ENCODE data around the gene PRR22. TPM values are rescaled to one million over a fixed set of nuclear protein-coding genes. Genes with fewer than 3 reads are reported as not detected.
A peak's percentile ranks its signal among the peaks of the same experiment; 100 is the strongest.

PRR22 gene
- total RNA-seq, 1 experiment from 2014 or later = 13.5 TPM

DNA sequence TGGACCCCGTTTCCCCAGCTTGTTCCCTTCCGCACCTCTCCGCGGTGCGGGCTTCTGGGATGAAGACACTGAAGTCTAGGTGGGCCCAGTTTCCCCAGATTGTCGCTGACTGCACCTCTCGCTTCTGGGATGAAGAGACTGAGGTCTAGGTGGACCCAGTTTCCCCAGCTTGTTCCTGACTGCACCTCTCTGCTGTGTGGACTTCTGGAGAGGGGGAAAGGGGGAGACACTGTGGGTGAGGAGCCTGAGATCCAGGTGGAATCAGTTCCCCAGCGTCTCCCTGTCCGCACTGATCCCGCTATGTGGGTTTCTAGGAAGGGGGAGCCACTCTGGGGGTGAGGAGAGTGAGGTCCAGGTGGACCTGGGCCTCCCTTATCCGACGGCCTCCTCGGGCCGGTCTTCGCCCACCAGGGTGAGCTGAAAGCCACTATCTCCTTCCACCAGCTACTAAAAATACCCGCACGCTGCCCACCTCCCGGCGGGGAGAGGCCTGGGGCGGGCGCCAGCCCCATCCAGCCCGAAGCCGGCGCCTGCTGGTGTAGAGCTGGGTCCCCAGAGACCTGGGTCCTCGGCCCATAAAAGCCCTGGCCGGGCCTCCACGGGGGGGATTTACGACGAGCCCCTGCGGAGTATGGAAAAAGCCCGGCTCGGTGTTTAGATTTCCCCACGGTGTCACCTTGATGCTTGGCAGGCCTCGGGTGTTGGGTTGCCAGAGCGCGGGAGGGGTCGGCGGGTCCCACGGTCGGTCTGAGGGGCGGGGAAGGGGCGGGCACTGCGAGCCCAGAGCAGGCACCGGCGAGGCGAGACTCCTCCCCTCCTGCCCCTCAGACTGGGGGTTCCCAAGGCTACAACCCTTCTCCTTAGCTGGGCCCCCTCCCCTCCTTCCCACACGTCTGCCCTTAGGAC is 44.4 kb upstream of the PRR22 start:
- peak overlapping the region; percentile 96 for H3K9ac ChIP-seq (ENCODE audit: low read length)
- TSS peak; percentile 98 for BruUV-seq (replicated peaks)
- TF ChIP-seq POLR2AphosphoS5 (IDR thresholded peaks at IDR 0.05; ENCODE audit: low read depth, low read length) (0 out of 2 replicates have a peak, but pooled peaks have one; percentile 13), TCF7L2 (IDR thresholded peaks at IDR 0.05; ENCODE audit: borderline replicate concordance, extremely low read depth, insufficient read depth, insufficient read length) (peak; percentile 18), CEBPB (IDR thresholded peaks at IDR 0.05; ENCODE audit: low read depth) (no peak)
- H3K79me2 ChIP-seq (ENCODE audit: insufficient read depth, low read length) = no peaks in the 10 kb centered on the region
- H3K27ac ChIP-seq (ENCODE audit: low read depth, low read length) = peak overlapping the region; percentile 92
- no peaks in the 10 kb centered on the region for H3K36me3 ChIP-seq (ENCODE audit: control insufficient read depth in 1 of 2, insufficient read depth in 2 of 2, low read length in 2 of 2)
- ATAC-seq = no peak
- intact Hi-C loops (cut with micrococcal nuclease) = loop anchor here (2.0 kb wide), 1 partner anchor 64 kb away; no protein-coding TSS in a partner anchor
- CTCF ChIA-PET = interaction anchor here (0.7 to 3.6 kb wide), 3 partner anchors 25 to 139 kb away, joined by 4 to 49 read pairs (median 7); partner anchors contain the start of genes NDUFA11, NRTN and VMAC
- POLR2A ChIA-PET = interaction anchor here (1.1 to 2.9 kb wide), 20 partner anchors 8 to 544 kb away, joined by 3 to 34 read pairs (median 6); partner anchors contain the start of genes ALKBH7, CATSPERD, DUS3L and FUT3
- H3K4me2 ChIP-seq (ENCODE audit: low read length) = peak overlapping the region; percentile 96
- RAD21 ChIA-PET (ENCODE audit: low non-redundant PET in 1 of 2, low total read pairs in 2 of 2, uncharacterized antibody in 2 of 2, unreplicated experiment in 2 of 2) = interaction anchor here in 1 of 2 experiments (0.6 to 1.3 kb wide), 2 partner anchors 25 to 52 kb away, joined by 4 to 6 read pairs; no protein-coding TSS in a partner anchor
- H3K4me3 ChIP-seq (replicated peaks in 1 of 2; ENCODE audit: low read depth in 1 of 2, low read length in 2 of 2) = peak overlapping the region; percentile 83 to 97
- no peak for DNase-seq (ENCODE audit: low read depth, low spot score)
- no peak overlapping the region for H2AFZ ChIP-seq (ENCODE audit: low read depth, low read length, poor library complexity, severe bottlenecking)
- H4K20me1 ChIP-seq (ENCODE audit: insufficient read depth) = no peaks in the 10 kb centered on the region
- no peaks in the 10 kb centered on the region for H3K9me2 ChIP-seq (ENCODE audit: insufficient read depth)
- peaks cover 15 to 35% of the 10 kb centered on the region in 2 experiments for H3K4me1 ChIP-seq (ENCODE audit: control insufficient read depth in 1 of 2, insufficient read depth in 2 of 2, low read length in 2 of 2)
- H3K27me3 ChIP-seq (ENCODE audit: insufficient read depth, low read length) = no peaks in the 10 kb centered on the region
- no peaks in the 10 kb centered on the region for H3K9me3 ChIP-seq (ENCODE audit: control insufficient read depth in 1 of 2, insufficient read depth in 1 of 2, low read depth in 1 of 2, low read length in 2 of 2)

DNA sequence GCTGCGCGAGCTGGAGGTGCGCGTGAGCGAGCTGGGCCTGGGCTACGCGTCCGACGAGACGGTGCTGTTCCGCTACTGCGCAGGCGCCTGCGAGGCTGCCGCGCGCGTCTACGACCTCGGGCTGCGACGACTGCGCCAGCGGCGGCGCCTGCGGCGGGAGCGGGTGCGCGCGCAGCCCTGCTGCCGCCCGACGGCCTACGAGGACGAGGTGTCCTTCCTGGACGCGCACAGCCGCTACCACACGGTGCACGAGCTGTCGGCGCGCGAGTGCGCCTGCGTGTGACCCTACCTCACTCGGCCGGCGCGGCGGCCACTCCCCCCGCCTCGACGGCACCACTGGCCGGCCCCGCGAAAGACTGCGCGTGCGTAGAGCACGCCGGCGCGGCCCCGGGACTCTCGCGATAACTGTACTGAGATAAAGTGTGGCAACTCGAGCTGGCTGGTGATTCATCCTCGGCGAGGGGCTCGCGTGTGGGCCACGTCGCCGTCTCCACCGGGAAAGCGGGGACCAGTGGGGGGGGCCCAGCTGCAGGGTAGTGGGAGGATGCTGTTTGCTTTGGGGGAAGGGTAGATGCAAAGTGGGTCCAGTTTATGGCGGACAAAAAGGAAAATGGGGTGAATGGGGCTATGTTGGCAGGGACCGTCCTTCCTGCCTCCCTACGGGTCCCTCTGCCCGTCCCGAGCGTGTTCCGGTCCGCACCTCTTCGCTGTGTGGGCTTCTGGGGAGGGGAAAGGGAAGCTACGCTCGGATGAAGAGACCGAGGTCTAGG is 43.5 kb upstream of the PRR22 start:
- Histone ChIP-seq H3K4me1 (ENCODE audit: control insufficient read depth in 1 of 2, insufficient read depth in 2 of 2, low read length in 2 of 2) (peaks cover 15 to 38% of the 10 kb centered on the region in 2 experiments), H3K27ac (ENCODE audit: low read depth, low read length) (peak overlapping the region; percentile 92), H4K20me1 (ENCODE audit: insufficient read depth) (no peaks in the 10 kb centered on the region), H3K4me3 (replicated peaks in 1 of 2; ENCODE audit: low read depth in 1 of 2, low read length in 2 of 2) (peak overlapping the region; percentile 83 to 97), H3K4me2 (ENCODE audit: low read length) (peak overlapping the region; percentile 96), H3K9me2 (ENCODE audit: insufficient read depth) (no peaks in the 10 kb centered on the region), H3K27me3 (ENCODE audit: insufficient read depth, low read length) (no peaks in the 10 kb centered on the region), H3K79me2 (ENCODE audit: insufficient read depth, low read length) (no peaks in the 10 kb centered on the region), H3K9ac (ENCODE audit: low read length) (peak overlapping the region; percentile 96), H2AFZ (ENCODE audit: low read depth, low read length, poor library complexity, severe bottlenecking) (no peak overlapping the region), H3K36me3 (ENCODE audit: control insufficient read depth in 1 of 2, insufficient read depth in 2 of 2, low read length in 2 of 2) (no peaks in the 10 kb centered on the region), H3K9me3 (ENCODE audit: control insufficient read depth in 1 of 2, insufficient read depth in 1 of 2, low read depth in 1 of 2, low read length in 2 of 2) (no peaks in the 10 kb centered on the region)
- ATAC-seq (peak; percentile 83), DNase-seq (ENCODE audit: low read depth, low spot score) (peak; percentile 88)
- POLR2A ChIA-PET = interaction anchor here (0.5 to 2.9 kb wide), 33 partner anchors 9 to 936 kb away, joined by 3 to 34 read pairs (median 4); partner anchors contain the start of genes ALKBH7, CATSPERD, DUS3L and FUT3
- RAD21 ChIA-PET (ENCODE audit: low non-redundant PET in 1 of 2, low total read pairs in 2 of 2, uncharacterized antibody in 2 of 2, unreplicated experiment in 2 of 2) = interaction anchor here (0.5 to 1.3 kb wide), 4 partner anchors 12 to 85 kb away, joined by 3 to 6 read pairs (median 5); no protein-coding TSS in a partner anchor
- CTCF ChIA-PET = interaction anchor here (0.6 to 3.6 kb wide), 9 partner anchors 14 to 141 kb away, joined by 3 to 49 read pairs (median 3); partner anchors contain the start of genes DUS3L, NDUFA11, NRTN and VMAC
- BruUV-seq (replicated peaks) = no TSS peak
- intact Hi-C loops (cut with micrococcal nuclease) = loop anchor here (2.0 kb wide), 2 partner anchors 65 to 77 kb away; partner anchors contain the start of gene VMAC
- TF ChIP-seq SIN3A (IDR thresholded peaks at IDR 0.05; ENCODE audit: low read depth) (peak; percentile 98), ZNF274 (IDR thresholded peaks at IDR 0.05; ENCODE audit: low read depth, low read length) (no peak), FOSL1 (IDR thresholded peaks at IDR 0.05; ENCODE audit: low read depth) (peak; percentile 87), POLR2A (IDR thresholded peaks at IDR 0.05; ENCODE audit: borderline replicate concordance, extremely low read depth, insufficient read depth, insufficient read length) (peak; percentile 99), JUND (IDR thresholded peaks at IDR 0.05) (peak; percentile 93), EZH2phosphoT487 (IDR thresholded peaks at IDR 0.05; ENCODE audit: borderline replicate concordance) (no peak)
- TF ChIP-seq, protein P1, sequence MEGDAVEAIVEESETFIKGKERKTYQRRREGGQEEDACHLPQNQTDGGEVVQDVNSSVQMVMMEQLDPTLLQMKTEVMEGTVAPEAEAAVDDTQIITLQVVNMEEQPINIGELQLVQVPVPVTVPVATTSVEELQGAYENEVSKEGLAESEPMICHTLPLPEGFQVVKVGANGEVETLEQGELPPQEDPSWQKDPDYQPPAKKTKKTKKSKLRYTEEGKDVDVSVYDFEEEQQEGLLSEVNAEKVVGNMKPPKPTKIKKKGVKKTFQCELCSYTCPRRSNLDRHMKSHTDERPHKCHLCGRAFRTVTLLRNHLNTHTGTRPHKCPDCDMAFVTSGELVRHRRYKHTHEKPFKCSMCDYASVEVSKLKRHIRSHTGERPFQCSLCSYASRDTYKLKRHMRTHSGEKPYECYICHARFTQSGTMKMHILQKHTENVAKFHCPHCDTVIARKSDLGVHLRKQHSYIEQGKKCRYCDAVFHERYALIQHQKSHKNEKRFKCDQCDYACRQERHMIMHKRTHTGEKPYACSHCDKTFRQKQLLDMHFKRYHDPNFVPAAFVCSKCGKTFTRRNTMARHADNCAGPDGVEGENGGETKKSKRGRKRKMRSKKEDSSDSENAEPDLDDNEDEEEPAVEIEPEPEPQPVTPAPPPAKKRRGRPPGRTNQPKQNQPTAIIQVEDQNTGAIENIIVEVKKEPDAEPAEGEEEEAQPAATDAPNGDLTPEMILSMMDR (IDR thresholded peaks at IDR 0.05 in 2 of 3, conservative IDR thresholded peaks at IDR 0.05 in 1 of 3; ENCODE audit: borderline replicate concordance in 1 of 3, insufficient read depth in 1 of 3, low read depth in 2 of 3, low read length in 2 of 3) = no peak

Measured in HCT116 (cell line).